CD8-positive, alpha-beta memory T cell (primary cell): ENCODE measurements around the gene UBN1. TPM values are rescaled to one million over a fixed set of nuclear protein-coding genes. Genes with fewer than 3 reads are reported as not detected.

Source experiments
- CTCF ChIA-PET: fragments of 350-600 bp; sonication (Branson Sonifier 250); formaldehyde crosslinking; loops from one replicate; lab custom pipeline; 2021; ENCODE audit warnings: antibody characterized with exemption; lab: Charles Lee
- POLR2A ChIA-PET: fragments of 350-600 bp; sonication (Branson Sonifier 250); formaldehyde crosslinking; loops from one replicate; lab custom pipeline; 2021; ENCODE audit warnings: antibody characterized with exemption; lab: Charles Lee
- DNase-seq, 5 donors: peaks; one replicate each; pipeline versions ENCODE4 v3.0.0 to v3.0.0-alpha.2; 2020 to 2022; ENCODE audit warnings: mixed read lengths in 1 of 5
- H3K27ac ChIP-seq: one replicate; pipeline ENCODE4 v1.7.0; 2013; ENCODE audit warnings: low read depth, mild to moderate bottlenecking, low read length, moderate library complexity
- H3K27me3 ChIP-seq: 2 replicates; pipeline ENCODE4 v1.7.0; 2013; ENCODE audit warnings: low read length, mild to moderate bottlenecking; ENCODE audit not compliant: insufficient read depth, poor library complexity, severe bottlenecking
- H3K36me3 ChIP-seq: 2 replicates; pipeline ENCODE4 v1.7.0; 2013; ENCODE audit warnings: mild to moderate bottlenecking, low read length, moderate library complexity; ENCODE audit not compliant: insufficient read depth
- H3K4me1 ChIP-seq: 2 replicates; pipeline ENCODE4 v1.7.0; 2013; ENCODE audit warnings: mild to moderate bottlenecking, low read length, moderate library complexity; ENCODE audit not compliant: insufficient read depth
- H3K4me3 ChIP-seq: 2 replicates; pipeline ENCODE4 v1.7.0; 2013; ENCODE audit warnings: mild to moderate bottlenecking, low read length
- H3K9me3 ChIP-seq: 2 replicates; pipeline ENCODE4 v1.7.0; 2013; ENCODE audit warnings: mild to moderate bottlenecking, low read length
- H3K27ac Mint-ChIP-seq, 8 donors: one replicate each; pipeline ENCODE4 v1.8.0; 2020 to 2021; ENCODE audit warnings: mixed read lengths in 8 of 8, mild to moderate bottlenecking in 6 of 8, inconsistent platforms in 3 of 8, moderate library complexity in 3 of 8
- H3K27me3 Mint-ChIP-seq, 2 donors: one replicate each; pipeline ENCODE4 v1.8.0; 2020 to 2021; ENCODE audit warnings: mixed read lengths in 2 of 2, mild to moderate bottlenecking in 1 of 2, moderate library complexity in 1 of 2
- H3K36me3 Mint-ChIP-seq, 3 donors: one replicate each; pipeline ENCODE4 v1.8.0; 2020 to 2021; ENCODE audit warnings: mixed read lengths in 3 of 3, inconsistent platforms in 1 of 3, mild to moderate bottlenecking in 1 of 3
- H3K4me1 Mint-ChIP-seq, 3 donors: one replicate each; pipeline ENCODE4 v1.8.0; 2020 to 2021; ENCODE audit warnings: mixed read lengths in 3 of 3, inconsistent platforms in 1 of 3, mild to moderate bottlenecking in 1 of 3
- H3K4me3 Mint-ChIP-seq, 7 donors: one replicate each; pipeline ENCODE4 v1.8.0; 2020 to 2021; ENCODE audit warnings: mixed read lengths in 7 of 7, mild to moderate bottlenecking in 6 of 7, moderate library complexity in 4 of 7, inconsistent platforms in 2 of 7
- H3K9me3 Mint-ChIP-seq, 5 donors: one replicate each; pipeline ENCODE4 v1.8.0; 2020 to 2022; ENCODE audit warnings: mixed read lengths in 5 of 5, mild to moderate bottlenecking in 3 of 5, moderate library complexity in 2 of 5, inconsistent platforms in 1 of 5
- polyA plus RNA-seq: library from polyadenylated mRNA; unstranded; fragments of 300-500 nt; fragmentation: Illumina TruSeq; gene quantifications from one replicate; pipeline ENCODE4 v1.2.3, GENCODE V29; 2021
- total RNA-seq, 2 experiments: library from RNA; stranded (reverse); gene quantifications; one replicate each; pipeline ENCODE4 v1.2.3, GENCODE V29; 2021

The UBN1 gene
- total and polyA plus RNA-seq, 3 experiments from 2014 or later: 23.3 to 41.0 (median 40.3) TPM

DNA sequence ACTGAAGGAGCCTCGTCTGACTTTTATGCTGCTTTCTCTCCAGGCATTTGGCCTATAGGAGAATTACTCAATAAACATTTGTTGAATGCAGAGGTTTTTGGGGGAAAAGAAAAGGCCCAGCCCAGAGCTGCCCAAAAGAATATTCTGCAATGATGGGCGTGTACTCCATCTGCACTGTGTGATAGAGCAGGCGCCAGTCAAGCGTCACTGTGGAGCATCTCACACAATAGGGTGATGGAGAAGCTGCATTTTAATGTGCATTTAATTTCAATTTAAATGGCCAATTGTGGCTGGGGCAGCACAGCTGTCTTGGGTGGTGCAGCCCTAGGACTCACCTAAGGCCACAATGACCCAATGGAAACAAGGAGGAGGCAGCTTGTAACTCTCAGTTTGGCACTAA lies 20.8 kb upstream of the UBN1 start:
- H3K27me3 Mint-ChIP-seq: no peaks in the 10 kb centered on the region
- H3K9me3 Mint-ChIP-seq: no peaks in the 10 kb centered on the region
- peaks cover 12 to 85% (median 23%) of the 10 kb centered on the region in 3 donors for H3K36me3 Mint-ChIP-seq
- Histone ChIP-seq H3K4me1 (no peaks in the 10 kb centered on the region), H3K9me3 (no peaks in the 10 kb centered on the region), H3K27ac (no peak overlapping the region), H3K4me3 (no peak overlapping the region), H3K27me3 (no peaks in the 10 kb centered on the region), H3K36me3 (peaks cover 59% of the 10 kb centered on the region)
- ChIA-PET CTCF (no interaction called here), POLR2A (no interaction called here)
- no peak overlapping the region for H3K27ac Mint-ChIP-seq
- no peak for DNase-seq
- H3K4me3 Mint-ChIP-seq: no peak overlapping the region
- H3K4me1 Mint-ChIP-seq: peaks cover 0 to 6% (median 3%) of the 10 kb centered on the region in 3 donors

GRCh38 chr16:4826980-4827379 lies 20.3 kb upstream of the UBN1 start:
- Mint-ChIP-seq H3K4me1 (peaks cover 0 to 6% (median 3%) of the 10 kb centered on the region in 3 donors), H3K9me3 (no peaks in the 10 kb centered on the region), H3K36me3 (peaks cover 12 to 85% (median 24%) of the 10 kb centered on the region in 3 donors), H3K27me3 (no peaks in the 10 kb centered on the region), H3K4me3 (no peak overlapping the region), H3K27ac (no peak overlapping the region)
- CTCF ChIA-PET: no interaction called here
- no peaks in the 10 kb centered on the region for H3K4me1 ChIP-seq
- POLR2A ChIA-PET: no interaction called here
- no peak overlapping the region for H3K27ac ChIP-seq
- H3K9me3 ChIP-seq: no peaks in the 10 kb centered on the region
- H3K27me3 ChIP-seq: no peaks in the 10 kb centered on the region
- DNase-seq: no peak
- no peak overlapping the region for H3K4me3 ChIP-seq
- peaks cover 60% of the 10 kb centered on the region for H3K36me3 ChIP-seq

- Mint-ChIP-seq H3K36me3 (peaks cover 12 to 87% (median 23%) of the 10 kb centered on the region in 3 donors), H3K4me3 (no peak overlapping the region), H3K9me3 (no peaks in the 10 kb centered on the region), H3K27ac (no peak overlapping the region), H3K27me3 (no peaks in the 10 kb centered on the region), H3K4me1 (peaks cover 11 to 14% (median 11%) of the 10 kb centered on the region in 3 donors)
- ChIA-PET CTCF (no interaction called here), POLR2A (no interaction called here)
- H3K4me3 ChIP-seq: no peak overlapping the region
- no peak for DNase-seq
- H3K9me3 ChIP-seq: no peaks in the 10 kb centered on the region
- H3K36me3 ChIP-seq: peaks cover 60% of the 10 kb centered on the region
- no peaks in the 10 kb centered on the region for H3K4me1 ChIP-seq
- H3K27me3 ChIP-seq: no peaks in the 10 kb centered on the region
- H3K27ac ChIP-seq: no peak overlapping the region
Measured at GRCh38 chr16:4828567-4829321, 18.5 kb upstream of the UBN1 start.

- Mint-ChIP-seq H3K27me3 (no peaks in the 10 kb centered on the region), H3K27ac (peak overlapping the region in 2 of 8 donors; percentile 16 to 18), H3K36me3 (peaks cover 8 to 82% (median 16%) of the 10 kb centered on the region in 3 donors), H3K9me3 (no peaks in the 10 kb centered on the region), H3K4me1 (peaks cover 7 to 21% (median 12%) of the 10 kb centered on the region in 3 donors), H3K4me3 (no peak overlapping the region)
- DNase-seq: no peak
- CTCF ChIA-PET: no interaction called here
- peaks cover 64% of the 10 kb centered on the region for H3K36me3 ChIP-seq
- H3K4me1 ChIP-seq: no peaks in the 10 kb centered on the region
- H3K27me3 ChIP-seq: no peaks in the 10 kb centered on the region
- H3K4me3 ChIP-seq: no peak overlapping the region
- POLR2A ChIA-PET: interaction anchor here (0.6 kb wide), 1 partner anchor 282 kb away, joined by 3 read pairs; no protein-coding TSS in a partner anchor
- no peak overlapping the region for H3K27ac ChIP-seq
- no peaks in the 10 kb centered on the region for H3K9me3 ChIP-seq
Measured at GRCh38 chr16:4830408-4830807, 16.9 kb upstream of the UBN1 start.

DNA sequence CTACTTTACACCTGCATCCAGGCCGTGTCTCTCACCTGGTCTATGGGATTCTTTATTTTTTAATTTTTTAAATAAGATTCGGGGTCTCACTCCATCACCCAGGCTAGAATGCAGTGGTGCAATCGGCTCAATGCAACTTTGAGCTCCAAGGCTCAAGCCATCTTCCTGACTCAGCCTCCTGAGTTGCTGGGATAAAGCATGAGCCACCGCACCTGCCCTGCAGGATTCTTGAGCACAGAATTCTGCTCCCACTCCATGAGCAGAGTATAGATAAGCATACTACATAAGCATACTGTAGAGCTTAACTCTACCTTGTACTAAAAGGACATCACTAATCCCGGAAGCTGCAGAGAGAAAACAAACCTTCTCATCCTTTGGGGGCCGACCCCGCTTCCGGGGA lies 15.7 kb upstream of the UBN1 start:
- no peaks in the 10 kb centered on the region for H3K9me3 Mint-ChIP-seq
- ChIA-PET POLR2A (no interaction called here), CTCF (interaction anchor here (1.0 kb wide), 1 partner anchor 28 kb away, joined by 3 read pairs; no protein-coding TSS in a partner anchor)
- no peak overlapping the region for H3K4me3 Mint-ChIP-seq
- peak overlapping the region in 1 of 8 donors; percentile 63 for H3K27ac Mint-ChIP-seq
- DNase-seq: no peak
- no peaks in the 10 kb centered on the region for H3K4me1 ChIP-seq
- H3K9me3 ChIP-seq: no peaks in the 10 kb centered on the region
- peaks cover 12 to 83% (median 19%) of the 10 kb centered on the region in 3 donors for H3K36me3 Mint-ChIP-seq
- H3K27me3 Mint-ChIP-seq: no peaks in the 10 kb centered on the region
- H3K4me1 Mint-ChIP-seq: peaks cover 7 to 23% (median 12%) of the 10 kb centered on the region in 3 donors
- H3K4me3 ChIP-seq: no peak overlapping the region
- H3K27me3 ChIP-seq: no peaks in the 10 kb centered on the region
- peaks cover 59% of the 10 kb centered on the region for H3K36me3 ChIP-seq
- no peak overlapping the region for H3K27ac ChIP-seq

- Mint-ChIP-seq H3K27me3 (no peaks in the 10 kb centered on the region), H3K36me3 (peaks cover 15 to 79% (median 18%) of the 10 kb centered on the region in 3 donors), H3K4me1 (peaks cover 8 to 26% (median 19%) of the 10 kb centered on the region in 3 donors), H3K4me3 (no peak overlapping the region), H3K27ac (peak overlapping the region in 2 of 8 donors; percentile 45 to 66), H3K9me3 (no peaks in the 10 kb centered on the region)
- ChIA-PET POLR2A (no interaction called here), CTCF (no interaction called here)
- Histone ChIP-seq H3K36me3 (peaks cover 51% of the 10 kb centered on the region), H3K27me3 (no peaks in the 10 kb centered on the region), H3K4me3 (no peak overlapping the region), H3K4me1 (no peaks in the 10 kb centered on the region), H3K9me3 (no peaks in the 10 kb centered on the region), H3K27ac (no peak overlapping the region)
- DNase-seq: no peak
Measured at GRCh38 chr16:4832698-4833343, 14.5 kb upstream of the UBN1 start.

GRCh38 chr16:4833584-4833983 lies 13.7 kb upstream of the UBN1 start:
- Mint-ChIP-seq H3K4me1 (peaks cover 8 to 26% (median 19%) of the 10 kb centered on the region in 3 donors), H3K36me3 (peaks cover 15 to 80% (median 18%) of the 10 kb centered on the region in 3 donors), H3K27me3 (no peaks in the 10 kb centered on the region), H3K4me3 (no peak overlapping the region), H3K9me3 (no peaks in the 10 kb centered on the region), H3K27ac (peak overlapping the region in 1 of 8 donors; percentile 15)
- H3K27me3 ChIP-seq: no peaks in the 10 kb centered on the region
- H3K27ac ChIP-seq: no peak overlapping the region
- H3K9me3 ChIP-seq: no peaks in the 10 kb centered on the region
- ChIA-PET CTCF (no interaction called here), POLR2A (no interaction called here)
- no peaks in the 10 kb centered on the region for H3K4me1 ChIP-seq
- no peak for DNase-seq
- H3K4me3 ChIP-seq: no peak overlapping the region
- peaks cover 47% of the 10 kb centered on the region for H3K36me3 ChIP-seq

- Histone ChIP-seq H3K4me3 (no peak overlapping the region), H3K36me3 (peaks cover 40% of the 10 kb centered on the region), H3K27ac (no peak overlapping the region), H3K4me1 (no peaks in the 10 kb centered on the region), H3K9me3 (no peaks in the 10 kb centered on the region), H3K27me3 (no peaks in the 10 kb centered on the region)
- Mint-ChIP-seq H3K36me3 (peaks cover 7 to 83% (median 17%) of the 10 kb centered on the region in 3 donors), H3K4me3 (no peak overlapping the region), H3K27ac (peak overlapping the region in 5 of 8 donors; percentile 29 to 67 (median 51)), H3K4me1 (peaks cover 6 to 31% (median 28%) of the 10 kb centered on the region in 3 donors), H3K9me3 (no peaks in the 10 kb centered on the region), H3K27me3 (no peaks in the 10 kb centered on the region)
- ChIA-PET POLR2A (no interaction called here), CTCF (no interaction called here)
- DNase-seq: no peak
Measured at GRCh38 chr16:4836727-4837126, 10.6 kb upstream of the UBN1 start.
